GM18517 (cell line): ENCODE data around the gene KLHL4.
"Not testable (repeated sequence)": the region's sequence is repeated elsewhere in the genome, so short reads cannot be mapped to it uniquely, and the experiment has no call there.

Source experiments
- ATAC-seq: cut with Tn5 transposase; IDR thresholded peaks from one replicate; pipeline ENCODE4 v1.9.1; 2021; ENCODE audit warnings: mild to moderate bottlenecking, moderate library complexity; ENCODE audit not compliant: unreplicated experiment

KLHL4 gene

GRCh38 chrX:87517571-87518141, at the start of gene KLHL4:
Gene KLHL4 (plus strand): TSS chrX:87517802. CDS start chrX:87517894, 92 bp downstream.
- no peak for ATAC-seq

GRCh38 chrX:87468941-87469340, 48.7 kb upstream of the KLHL4 start:
- no peak for ATAC-seq

- no peak for ATAC-seq
Observed at GRCh38 chrX:87475793-87476192, 41.8 kb upstream of the KLHL4 start.

GRCh38 chrX:87478703-87479102, 38.9 kb upstream of the KLHL4 start:
- ATAC-seq = not testable (repeated sequence)

GRCh38 chrX:87489071-87489470, 28.5 kb upstream of the KLHL4 start:
- no peak for ATAC-seq

GRCh38 chrX:87515836-87516235, 1.8 kb upstream of the KLHL4 start:
- ATAC-seq = no peak

- ATAC-seq = no peak
Observed at GRCh38 chrX:87516717-87517121, 883 bp upstream of the KLHL4 start.

GRCh38 chrX:87518504-87518903, 902 bp downstream of the KLHL4 start:
- no peak for ATAC-seq

- no peak for ATAC-seq
Observed at GRCh38 chrX:87525771-87526229, 8.2 kb downstream of the KLHL4 start.

- ATAC-seq = no peak
Observed at GRCh38 chrX:87526281-87526680, 8.7 kb downstream of the KLHL4 start.

GRCh38 chrX:87528487-87528886, 10.9 kb downstream of the KLHL4 start:
- no peak for ATAC-seq

GRCh38 chrX:87571964-87572363, 54.4 kb downstream of the KLHL4 start:
- ATAC-seq = no peak

GRCh38 chrX:87572901-87573300, 55.3 kb downstream of the KLHL4 start:
- no peak for ATAC-seq

- no peak for ATAC-seq
Observed at GRCh38 chrX:87578978-87579377, 61.4 kb downstream of the KLHL4 start.

- ATAC-seq = no peak
Observed at GRCh38 chrX:87580862-87581261, 63.3 kb downstream of the KLHL4 start.

GRCh38 chrX:87582453-87582852, 64.9 kb downstream of the KLHL4 start:
- no peak for ATAC-seq

GRCh38 chrX:87583679-87584078, 66.1 kb downstream of the KLHL4 start:
- no peak for ATAC-seq

- ATAC-seq = no peak
Observed at GRCh38 chrX:87616371-87616770, 98.8 kb downstream of the KLHL4 start.

GRCh38 chrX:87621697-87622096, 104.1 kb downstream of the KLHL4 start:
- ATAC-seq = no peak

- no peak for ATAC-seq
Observed at GRCh38 chrX:87626996-87627395, 109.4 kb downstream of the KLHL4 start.

- ATAC-seq = no peak
Observed at GRCh38 chrX:87634361-87634760, 116.8 kb downstream of the KLHL4 start.

- no peak for ATAC-seq
Observed at GRCh38 chrX:87636533-87636932, 118.9 kb downstream of the KLHL4 start.

GRCh38 chrX:87641439-87641838, 123.8 kb downstream of the KLHL4 start:
- ATAC-seq = not testable (repeated sequence)
